GM18868 (cell line): ENCODE measurements around the gene CALR3.

Source experiments
- ATAC-seq: cut with Tn5 transposase; IDR thresholded peaks from one replicate; pipeline ENCODE4 v1.9.1; 2021; ENCODE audit warnings: mild to moderate bottlenecking, moderate library complexity; ENCODE audit not compliant: unreplicated experiment

The CALR3 gene

GRCh38 chr19:16435238-16435917 lies 60.6 kb downstream of the CALR3 start:
- ATAC-seq, result no peak

GRCh38 chr19:16433986-16434385 lies 62.0 kb downstream of the CALR3 start:
- ATAC-seq, result no peak

DNA sequence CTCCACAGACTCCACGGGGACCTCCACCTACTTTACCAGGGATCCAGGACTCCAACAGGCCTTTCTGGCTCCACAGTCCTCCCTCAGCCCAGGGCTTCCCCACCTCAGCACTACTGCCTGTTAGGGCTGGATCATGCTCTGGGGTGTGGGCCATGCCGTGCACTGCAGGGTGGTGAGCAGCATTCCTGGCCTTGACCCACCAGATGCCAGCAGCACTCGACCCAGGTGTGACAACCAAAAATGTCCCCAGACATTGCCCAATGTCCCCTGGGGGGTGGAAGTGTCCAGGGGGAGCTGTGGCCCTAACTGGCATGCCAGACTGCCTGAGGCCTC lies 66.2 kb downstream of the CALR3 start:
- no peak for ATAC-seq

DNA sequence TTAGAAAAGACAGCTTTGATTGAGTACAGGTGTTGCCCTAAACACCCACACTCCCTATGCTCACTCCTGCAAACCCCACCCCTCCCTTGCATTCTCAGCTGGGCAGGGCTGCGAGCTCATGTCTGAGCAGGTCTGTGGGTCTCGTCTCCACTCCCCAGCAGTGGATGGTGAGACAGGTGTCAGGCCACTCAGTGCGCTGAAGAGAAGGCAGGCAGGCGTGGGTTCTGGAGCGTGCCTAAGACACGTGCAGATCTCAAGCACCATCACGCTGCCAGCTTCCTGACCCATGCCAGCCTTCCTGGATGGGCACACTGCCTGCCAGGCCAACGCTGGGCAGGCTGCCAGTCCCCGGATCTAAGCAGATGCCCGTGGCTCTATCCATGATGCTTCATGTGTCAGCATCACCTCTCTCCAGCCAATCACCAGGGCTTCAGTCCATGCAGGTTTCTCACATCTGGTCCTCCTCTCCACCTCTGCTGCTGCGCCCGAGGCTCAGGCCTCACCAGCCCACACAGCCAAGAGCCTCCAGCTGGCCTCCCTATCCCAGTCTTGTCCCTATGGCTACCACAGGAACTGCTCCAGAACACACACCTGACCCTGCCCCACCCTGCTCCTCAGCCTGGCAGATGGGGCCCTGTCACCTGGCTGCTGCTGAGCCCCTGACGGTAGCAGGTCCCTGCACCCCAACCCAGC lies 66.8 kb downstream of the CALR3 start:
- ATAC-seq, result no peak
